ENCODE data around the gene CAMK2D.

CAMK2D gene

GRCh38 chr4:113482325-113482724 is 279.2 kb downstream of the CAMK2D start:
- no peak overlapping the region for H3K4me3 ChIP-seq (replicated peaks; ENCODE audit: low read depth, low read length)
- no peak for DNase-seq (ENCODE audit: extremely low read depth, low read depth)
- TF ChIP-seq, protein P1, sequence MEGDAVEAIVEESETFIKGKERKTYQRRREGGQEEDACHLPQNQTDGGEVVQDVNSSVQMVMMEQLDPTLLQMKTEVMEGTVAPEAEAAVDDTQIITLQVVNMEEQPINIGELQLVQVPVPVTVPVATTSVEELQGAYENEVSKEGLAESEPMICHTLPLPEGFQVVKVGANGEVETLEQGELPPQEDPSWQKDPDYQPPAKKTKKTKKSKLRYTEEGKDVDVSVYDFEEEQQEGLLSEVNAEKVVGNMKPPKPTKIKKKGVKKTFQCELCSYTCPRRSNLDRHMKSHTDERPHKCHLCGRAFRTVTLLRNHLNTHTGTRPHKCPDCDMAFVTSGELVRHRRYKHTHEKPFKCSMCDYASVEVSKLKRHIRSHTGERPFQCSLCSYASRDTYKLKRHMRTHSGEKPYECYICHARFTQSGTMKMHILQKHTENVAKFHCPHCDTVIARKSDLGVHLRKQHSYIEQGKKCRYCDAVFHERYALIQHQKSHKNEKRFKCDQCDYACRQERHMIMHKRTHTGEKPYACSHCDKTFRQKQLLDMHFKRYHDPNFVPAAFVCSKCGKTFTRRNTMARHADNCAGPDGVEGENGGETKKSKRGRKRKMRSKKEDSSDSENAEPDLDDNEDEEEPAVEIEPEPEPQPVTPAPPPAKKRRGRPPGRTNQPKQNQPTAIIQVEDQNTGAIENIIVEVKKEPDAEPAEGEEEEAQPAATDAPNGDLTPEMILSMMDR (IDR thresholded peaks at IDR 0.05; ENCODE audit: low read depth, low read length, missing control alignments) = no peak

DNA sequence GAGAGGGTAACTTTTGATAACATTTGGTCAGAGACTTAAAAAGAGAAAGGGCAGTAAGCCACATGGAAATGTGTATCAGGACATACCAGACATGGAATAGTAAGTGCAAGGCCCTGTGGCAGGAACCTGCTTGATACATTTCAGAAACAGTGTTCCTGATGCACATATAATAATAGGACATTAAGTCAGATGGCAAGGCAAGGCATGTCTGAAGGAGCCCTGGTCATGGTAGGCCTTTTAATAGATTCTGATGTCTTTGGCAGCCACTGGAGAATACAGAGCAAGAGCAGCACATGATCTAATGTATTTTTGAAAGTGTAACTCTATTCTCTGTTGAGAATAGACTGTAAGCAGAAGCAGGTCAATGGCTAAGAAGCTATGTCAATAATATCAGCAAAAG is 279.7 kb downstream of the CAMK2D start:
- no peak for DNase-seq (ENCODE audit: extremely low read depth, low read depth)
- TF ChIP-seq, protein P1 (IDR thresholded peaks at IDR 0.05; ENCODE audit: low read depth, low read length, missing control alignments) = no peak
- no peak overlapping the region for H3K4me3 ChIP-seq (replicated peaks; ENCODE audit: low read depth, low read length)

DNA sequence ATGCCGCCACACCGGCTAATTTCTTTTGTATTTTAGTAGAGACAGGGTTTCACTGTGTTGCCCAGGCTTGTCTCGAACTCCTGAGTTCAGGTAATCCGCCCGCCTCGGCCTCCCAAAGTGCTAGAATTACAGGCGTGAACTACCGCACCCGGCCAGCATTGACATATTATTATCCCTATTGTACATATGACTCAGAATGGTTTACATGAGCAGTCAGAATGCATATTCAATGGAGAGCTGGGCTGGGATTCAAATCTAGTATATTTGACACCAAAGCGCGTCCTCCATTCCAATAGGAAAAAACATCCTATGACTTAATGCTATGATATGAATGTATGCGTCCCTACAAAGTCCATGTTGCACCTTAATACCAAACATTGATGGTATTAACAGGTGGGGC is 281.4 kb downstream of the CAMK2D start:
- TF ChIP-seq, protein P1 (IDR thresholded peaks at IDR 0.05; ENCODE audit: low read depth, low read length, missing control alignments) = no peak
- H3K4me3 ChIP-seq (replicated peaks; ENCODE audit: low read depth, low read length) = no peak overlapping the region
- DNase-seq (ENCODE audit: extremely low read depth, low read depth) = no peak

DNA sequence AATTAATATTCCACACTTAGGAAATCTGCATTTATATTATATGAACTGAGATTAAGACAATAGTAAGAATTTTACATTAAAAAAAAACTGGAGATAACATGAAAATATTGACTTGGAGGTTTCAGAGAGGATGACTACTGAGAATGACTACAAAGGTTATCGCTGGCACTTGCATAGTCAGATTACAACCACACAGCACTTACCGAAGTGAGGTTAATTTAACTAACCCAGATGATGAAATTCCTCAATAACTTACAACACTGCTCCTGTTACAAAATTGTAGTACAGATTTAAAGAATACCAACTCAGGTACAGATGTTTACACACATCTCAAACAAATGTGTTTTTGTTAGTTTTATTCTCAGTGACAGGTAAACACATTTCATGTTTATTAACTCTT is 283.5 kb downstream of the CAMK2D start:
- TF ChIP-seq, protein P1 (IDR thresholded peaks at IDR 0.05; ENCODE audit: low read depth, low read length, missing control alignments) = no peak
- DNase-seq (ENCODE audit: extremely low read depth, low read depth) = no peak
- no peak overlapping the region for H3K4me3 ChIP-seq (replicated peaks; ENCODE audit: low read depth, low read length)

DNA sequence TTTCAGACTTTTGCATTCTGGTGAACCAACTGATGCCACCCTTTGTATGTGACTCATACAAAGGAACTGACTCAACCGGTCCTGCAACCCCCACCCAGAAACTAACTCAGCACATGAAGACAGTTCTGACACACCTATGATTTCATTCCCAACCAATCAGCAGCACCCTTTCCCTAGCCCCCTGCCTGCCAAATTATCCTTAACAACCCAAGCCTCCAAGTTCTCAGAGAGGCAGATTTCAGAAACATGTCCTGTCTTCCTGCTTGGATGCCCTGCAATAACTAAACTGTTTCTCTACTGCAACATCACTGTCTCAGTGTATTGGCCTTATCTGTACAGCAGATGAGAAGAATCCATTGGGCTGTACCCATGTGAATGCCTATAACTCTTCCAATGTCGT is 284.7 kb downstream of the CAMK2D start:
- DNase-seq (ENCODE audit: extremely low read depth, low read depth) = no peak
- TF ChIP-seq, protein P1 (IDR thresholded peaks at IDR 0.05; ENCODE audit: low read depth, low read length, missing control alignments) = no peak
- H3K4me3 ChIP-seq (replicated peaks; ENCODE audit: low read depth, low read length) = no peak overlapping the region

DNA sequence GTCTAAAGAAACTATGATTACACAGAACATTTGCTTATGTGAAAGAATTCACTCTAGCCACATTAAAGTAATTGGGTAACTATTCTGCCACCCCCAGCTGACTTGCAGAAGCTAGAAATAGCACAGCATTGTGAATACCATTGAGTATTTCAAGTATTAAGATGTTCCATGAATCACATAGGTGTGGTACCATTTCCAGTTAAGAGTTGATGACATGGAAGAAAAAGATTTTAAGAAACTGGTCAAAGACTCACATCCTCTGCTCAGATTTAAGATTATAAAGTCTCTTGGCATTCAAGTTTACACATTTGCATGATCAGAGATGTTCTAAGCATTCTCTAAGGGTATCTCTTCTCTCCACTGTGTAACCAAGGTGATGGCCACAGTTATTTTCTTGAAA is 287.5 kb downstream of the CAMK2D start:
- TF ChIP-seq, protein P1 (IDR thresholded peaks at IDR 0.05; ENCODE audit: low read depth, low read length, missing control alignments) = no peak
- H3K4me3 ChIP-seq (replicated peaks; ENCODE audit: low read depth, low read length) = no peak overlapping the region
- DNase-seq (ENCODE audit: extremely low read depth, low read depth) = no peak

DNA sequence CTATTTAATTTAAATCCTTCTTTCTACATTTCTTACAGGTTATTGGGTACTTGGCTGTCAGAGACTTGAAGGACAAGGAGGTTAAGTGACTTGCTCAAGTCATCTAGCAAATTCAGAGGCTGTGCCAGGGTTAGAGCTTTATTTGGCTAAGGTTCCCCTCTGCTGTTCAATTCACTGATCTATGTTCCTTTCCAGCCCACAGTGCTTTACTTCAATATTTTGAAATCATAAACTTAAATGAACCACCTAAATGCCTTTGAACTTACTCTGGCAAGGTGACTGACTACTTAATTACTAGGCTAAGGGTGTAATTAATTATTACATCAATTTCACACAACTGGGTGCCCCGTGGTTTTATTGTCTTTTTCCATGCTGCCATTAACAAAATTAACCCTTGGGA is 288.7 kb downstream of the CAMK2D start:
- TF ChIP-seq, protein P1 (IDR thresholded peaks at IDR 0.05; ENCODE audit: low read depth, low read length, missing control alignments) = no peak
- DNase-seq (ENCODE audit: extremely low read depth, low read depth) = no peak
- no peak overlapping the region for H3K4me3 ChIP-seq (replicated peaks; ENCODE audit: low read depth, low read length)
